Measurements from ENCODE around the gene AXIN1.

AXIN1 gene

GRCh38 chr16:254461-254860 is 98.1 kb downstream of the AXIN1 start:
- in situ Hi-C loops (cut with MboI; ENCODE audit: low pct_unique_long_range_greater_than_20kb, low sequenced_read_pairs, unreplicated experiment): no loop called here
- no peak for DNase-seq (ENCODE audit: low spot score)
- TF ChIP-seq, protein P1, sequence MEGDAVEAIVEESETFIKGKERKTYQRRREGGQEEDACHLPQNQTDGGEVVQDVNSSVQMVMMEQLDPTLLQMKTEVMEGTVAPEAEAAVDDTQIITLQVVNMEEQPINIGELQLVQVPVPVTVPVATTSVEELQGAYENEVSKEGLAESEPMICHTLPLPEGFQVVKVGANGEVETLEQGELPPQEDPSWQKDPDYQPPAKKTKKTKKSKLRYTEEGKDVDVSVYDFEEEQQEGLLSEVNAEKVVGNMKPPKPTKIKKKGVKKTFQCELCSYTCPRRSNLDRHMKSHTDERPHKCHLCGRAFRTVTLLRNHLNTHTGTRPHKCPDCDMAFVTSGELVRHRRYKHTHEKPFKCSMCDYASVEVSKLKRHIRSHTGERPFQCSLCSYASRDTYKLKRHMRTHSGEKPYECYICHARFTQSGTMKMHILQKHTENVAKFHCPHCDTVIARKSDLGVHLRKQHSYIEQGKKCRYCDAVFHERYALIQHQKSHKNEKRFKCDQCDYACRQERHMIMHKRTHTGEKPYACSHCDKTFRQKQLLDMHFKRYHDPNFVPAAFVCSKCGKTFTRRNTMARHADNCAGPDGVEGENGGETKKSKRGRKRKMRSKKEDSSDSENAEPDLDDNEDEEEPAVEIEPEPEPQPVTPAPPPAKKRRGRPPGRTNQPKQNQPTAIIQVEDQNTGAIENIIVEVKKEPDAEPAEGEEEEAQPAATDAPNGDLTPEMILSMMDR (IDR thresholded peaks at IDR 0.05; ENCODE audit: extremely low read depth, insufficient read depth, missing control alignments): no peak

DNA sequence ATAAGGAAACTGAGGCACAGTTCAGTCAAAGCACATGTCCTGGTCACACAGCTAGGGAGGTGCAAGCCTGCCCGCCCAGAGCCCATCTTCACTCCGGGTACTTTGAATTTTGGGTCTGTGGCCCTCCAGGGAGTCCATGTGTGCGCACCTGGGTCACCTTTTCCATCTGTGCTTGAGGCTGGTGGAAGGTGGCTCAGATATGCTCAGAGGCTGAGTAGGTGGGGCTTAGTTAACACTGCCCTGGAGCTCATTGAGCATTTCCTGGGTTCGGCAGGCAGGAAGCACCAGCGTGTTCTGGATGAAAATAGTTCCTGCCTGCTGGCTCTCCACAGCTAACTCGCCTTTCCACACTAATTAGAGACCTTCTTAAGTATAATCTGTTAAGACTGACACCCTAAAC is 98.7 kb downstream of the AXIN1 start:
- TF ChIP-seq, protein P1 (IDR thresholded peaks at IDR 0.05; ENCODE audit: extremely low read depth, insufficient read depth, missing control alignments): no peak
- no peak for DNase-seq (ENCODE audit: low spot score)
- in situ Hi-C loops (cut with MboI; ENCODE audit: low pct_unique_long_range_greater_than_20kb, low sequenced_read_pairs, unreplicated experiment): no loop called here

- in situ Hi-C loops (cut with MboI; ENCODE audit: low pct_unique_long_range_greater_than_20kb, low sequenced_read_pairs, unreplicated experiment): no loop called here
- DNase-seq (ENCODE audit: low spot score): peak; percentile 69
- TF ChIP-seq, protein P1 (IDR thresholded peaks at IDR 0.05; ENCODE audit: extremely low read depth, insufficient read depth, missing control alignments): no peak
These were observed 99.9 kb downstream of the AXIN1 start for GRCh38 chr16:252366-253337.

DNA sequence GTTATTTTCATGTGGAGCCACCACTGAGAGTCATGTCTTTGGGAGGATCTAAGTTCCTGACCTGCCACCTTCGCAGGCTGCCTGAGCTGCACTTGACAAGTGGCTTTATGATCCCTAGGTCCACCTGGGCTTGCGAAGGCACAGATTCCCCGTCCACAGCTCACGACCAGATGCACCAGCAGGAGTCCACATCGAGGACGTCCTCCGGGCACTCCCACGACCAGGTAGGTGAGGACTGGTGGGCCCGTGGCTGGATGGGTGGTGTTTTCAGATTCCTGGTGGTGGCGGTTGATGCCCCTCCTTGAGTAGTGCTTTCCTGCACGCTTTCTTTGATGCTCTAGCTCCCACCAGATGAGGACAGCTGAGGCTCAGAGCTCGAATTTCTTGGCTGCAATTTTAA is 103.1 kb downstream of the AXIN1 start:
- in situ Hi-C loops (cut with MboI; ENCODE audit: low pct_unique_long_range_greater_than_20kb, low sequenced_read_pairs, unreplicated experiment): no loop called here
- TF ChIP-seq, protein P1 (IDR thresholded peaks at IDR 0.05; ENCODE audit: extremely low read depth, insufficient read depth, missing control alignments): no peak
- no peak for DNase-seq (ENCODE audit: low spot score)

DNA sequence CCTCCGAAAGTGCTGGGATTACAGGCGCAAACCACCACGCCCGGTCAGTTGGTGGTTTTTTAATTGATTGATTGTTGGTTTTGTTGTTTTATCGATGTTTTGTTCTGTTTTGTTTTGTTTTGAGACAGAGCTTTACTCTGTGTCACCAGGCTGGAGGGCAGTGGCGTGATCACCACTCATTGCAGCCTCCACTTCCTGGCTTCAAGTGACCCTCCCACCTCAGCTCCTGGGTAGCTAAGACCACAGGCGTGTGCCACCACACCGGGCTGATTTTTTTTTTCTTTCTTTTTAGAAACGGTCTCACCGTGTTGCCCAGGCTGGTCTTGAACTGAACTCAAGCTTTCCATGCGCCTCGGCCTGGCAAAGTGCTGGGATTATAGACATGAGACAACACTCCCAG is 105.5 kb downstream of the AXIN1 start:
- TF ChIP-seq, protein P1 (IDR thresholded peaks at IDR 0.05; ENCODE audit: extremely low read depth, insufficient read depth, missing control alignments): no peak
- no peak for DNase-seq (ENCODE audit: low spot score)
- in situ Hi-C loops (cut with MboI; ENCODE audit: low pct_unique_long_range_greater_than_20kb, low sequenced_read_pairs, unreplicated experiment): no loop called here

GRCh38 chr16:245105-245504 is 107.4 kb downstream of the AXIN1 start:
- in situ Hi-C loops (cut with MboI; ENCODE audit: low pct_unique_long_range_greater_than_20kb, low sequenced_read_pairs, unreplicated experiment): no loop called here
- TF ChIP-seq, protein P1 (IDR thresholded peaks at IDR 0.05; ENCODE audit: extremely low read depth, insufficient read depth, missing control alignments): no peak
- DNase-seq (ENCODE audit: low spot score): no peak
